Gastrocnemius medialis (tissue), 4 donors: ENCODE results near the gene CNOT4. TPM values are rescaled to one million over a fixed set of nuclear protein-coding genes. Genes with fewer than 3 reads are reported as not detected.

ENCODE experiments used
- ATAC-seq, 2 donors: fragments of 150-250 bp; one replicate each; pipeline ENCODE4 v1.9.1; 2016
- DNase-seq, 2 donors: peaks; one replicate each; pipeline ENCODE4 v3.0.0-alpha.2; 2019
- H3K27ac ChIP-seq, 4 donors: fragments of 200-600 bp; sonication (generic); 1 replicate in 1 of 4; 2 replicates in 3 of 4; pipeline ENCODE4 v1.5.1; 2016 to 2018; ENCODE audit warnings: mild to moderate bottlenecking in 2 of 4, moderate library complexity in 1 of 4
- H3K27me3 ChIP-seq, 3 donors: fragments of 200-600 bp; sonication (generic) in 2 of 3; 1 replicate in 1 of 3; 2 replicates in 2 of 3; pipeline versions ENCODE4 v1.5.1 to v1.6.0; 2016 to 2019; ENCODE audit warnings: mild to moderate bottlenecking in 1 of 3, moderate library complexity in 1 of 3
- H3K36me3 ChIP-seq, 2 donors: fragments of 200-600 bp; sonication (generic) in 1 of 2; one replicate each; pipeline ENCODE4 v1.5.1; 2017 to 2018
- H3K4me1 ChIP-seq, 2 donors: fragments of 200-600 bp; sonication (generic) in 1 of 2; one replicate each; pipeline ENCODE4 v1.5.1; 2016 to 2017; ENCODE audit warnings: mild to moderate bottlenecking in 2 of 2
- H3K4me3 ChIP-seq, 4 donors: fragments of 200-600 bp; sonication (generic) in 3 of 4; 1 replicate in 1 of 4; 2 replicates in 3 of 4; pipeline ENCODE4 v1.5.1; 2016 to 2019; ENCODE audit warnings: mild to moderate bottlenecking in 2 of 4
- H3K9me3 ChIP-seq, 3 donors: fragments of 200-600 bp; sonication (generic) in 2 of 3; 1 replicate in 1 of 3; 2 replicates in 2 of 3; pipeline ENCODE4 v1.5.1; 2016 to 2019
- POLR2A ChIP-seq, 2 donors: fragments of 450-650 bp; IDR thresholded peaks; one replicate each; pipeline ENCODE4 v1.6.1; 2017; ENCODE audit warnings: antibody characterized with exemption in 2 of 2, mild to moderate bottlenecking in 2 of 2, moderate library complexity in 2 of 2
- in situ Hi-C, 4 donors: fragments of 200-750 bp; cut with MboI; loops; one replicate each; pipeline versions ENCODE4 v1.15.0 to v1.8.0; 2017; ENCODE audit warnings: low sequenced_read_pairs in 4 of 4
- intact Hi-C: fragments of 100-400 bp; cut with DNase I; formaldehyde crosslinking; loops from one replicate; pipeline ENCODE4 v1.15.1; 2023; ENCODE audit warnings: low total_unique reads
- total RNA-seq, 4 donors: library from RNA; depleted of rRNA; stranded (reverse); fragments of >200 nt; gene quantifications; one replicate each; pipeline versions ENCODE4 v1.1.0 to v1.2.3, GENCODE V29; 2016
- TF ChIP-seq, protein P1 (sequence below), 5 experiments: fragments of 450-650 bp in 3 of 5; fragments of 200-600 bp in 2 of 5; sonication (generic) in 2 of 5; IDR thresholded peaks in 4 of 5; conservative IDR thresholded peaks in 1 of 5; 1 replicate in 4 of 5; 2 replicates in 1 of 5; pipeline ENCODE4 v1.5.1; 2016 to 2019; ENCODE audit warnings: antibody characterized with exemption in 5 of 5, mild to moderate bottlenecking in 3 of 5, moderate library complexity in 3 of 5

CNOT4 gene
- total RNA-seq, 4 donors from 2014 or later: 25.5 to 38.1 (median 30.7) TPM

DNA sequence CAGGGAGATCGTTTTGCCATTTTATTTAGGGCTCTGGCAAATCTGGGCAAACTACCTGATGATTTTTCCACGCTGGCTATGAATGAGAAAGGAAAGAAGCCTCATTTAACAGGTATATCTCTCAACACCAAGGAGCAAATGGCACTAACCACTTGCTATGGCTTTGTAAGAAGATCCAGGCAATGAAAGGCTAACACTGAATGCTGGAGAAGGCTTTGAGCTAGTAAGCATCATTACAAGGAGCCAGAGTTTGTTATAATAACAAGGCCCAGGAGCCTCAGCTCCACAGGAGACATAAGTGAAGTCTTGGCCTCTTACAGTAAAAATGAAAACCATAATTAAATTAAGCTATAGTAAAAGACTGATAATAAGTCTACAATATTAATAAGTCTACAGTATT lies 123.1 kb downstream of the CNOT4 start:
- Histone ChIP-seq H3K4me1 (peaks cover 27 to 29% of the 10 kb centered on the region in 2 donors), H3K36me3 (peaks cover 0 to 5% of the 10 kb centered on the region in 2 donors), H3K9me3 (no peaks in the 10 kb centered on the region), H3K27ac (no peak overlapping the region), H3K4me3 (no peak overlapping the region), H3K27me3 (no peaks in the 10 kb centered on the region)
- DNase-seq: no peak
- no peak for ATAC-seq
- TF ChIP-seq, protein P1, sequence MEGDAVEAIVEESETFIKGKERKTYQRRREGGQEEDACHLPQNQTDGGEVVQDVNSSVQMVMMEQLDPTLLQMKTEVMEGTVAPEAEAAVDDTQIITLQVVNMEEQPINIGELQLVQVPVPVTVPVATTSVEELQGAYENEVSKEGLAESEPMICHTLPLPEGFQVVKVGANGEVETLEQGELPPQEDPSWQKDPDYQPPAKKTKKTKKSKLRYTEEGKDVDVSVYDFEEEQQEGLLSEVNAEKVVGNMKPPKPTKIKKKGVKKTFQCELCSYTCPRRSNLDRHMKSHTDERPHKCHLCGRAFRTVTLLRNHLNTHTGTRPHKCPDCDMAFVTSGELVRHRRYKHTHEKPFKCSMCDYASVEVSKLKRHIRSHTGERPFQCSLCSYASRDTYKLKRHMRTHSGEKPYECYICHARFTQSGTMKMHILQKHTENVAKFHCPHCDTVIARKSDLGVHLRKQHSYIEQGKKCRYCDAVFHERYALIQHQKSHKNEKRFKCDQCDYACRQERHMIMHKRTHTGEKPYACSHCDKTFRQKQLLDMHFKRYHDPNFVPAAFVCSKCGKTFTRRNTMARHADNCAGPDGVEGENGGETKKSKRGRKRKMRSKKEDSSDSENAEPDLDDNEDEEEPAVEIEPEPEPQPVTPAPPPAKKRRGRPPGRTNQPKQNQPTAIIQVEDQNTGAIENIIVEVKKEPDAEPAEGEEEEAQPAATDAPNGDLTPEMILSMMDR (IDR thresholded peaks at IDR 0.05 in 4 of 5, conservative IDR thresholded peaks at IDR 0.05 in 1 of 5): no peak
- TF ChIP-seq POLR2A (IDR thresholded peaks at IDR 0.05): no peak
- in situ Hi-C loops: no loop called here
- intact Hi-C loops: no loop called here

DNA sequence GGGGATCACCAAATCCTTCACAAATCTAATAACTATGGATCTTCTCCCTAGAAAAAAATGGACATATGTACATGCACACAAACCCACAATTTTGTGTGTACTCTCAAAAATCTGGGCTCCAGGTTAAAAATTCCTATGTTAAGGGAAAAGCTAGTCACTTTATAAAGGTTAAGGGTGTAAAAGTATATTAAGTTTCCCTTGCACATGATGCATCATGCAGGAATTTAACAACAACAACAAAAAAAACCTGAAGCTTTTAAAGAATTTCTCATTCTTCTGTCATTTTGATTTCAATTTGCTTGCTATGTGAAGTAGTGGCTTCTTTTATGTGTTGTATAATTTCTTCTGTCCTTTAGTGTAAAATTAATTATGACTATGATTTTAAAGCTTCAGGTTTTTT lies 123.7 kb downstream of the CNOT4 start:
- no peak for TF ChIP-seq POLR2A (IDR thresholded peaks at IDR 0.05)
- TF ChIP-seq, protein P1 (IDR thresholded peaks at IDR 0.05 in 4 of 5, conservative IDR thresholded peaks at IDR 0.05 in 1 of 5): no peak
- no peaks in the 10 kb centered on the region for H3K27me3 ChIP-seq
- ATAC-seq: no peak
- peaks cover 0 to 5% of the 10 kb centered on the region in 2 donors for H3K36me3 ChIP-seq
- no peak for DNase-seq
- H3K27ac ChIP-seq: no peak overlapping the region
- H3K4me1 ChIP-seq: peaks cover 29 to 32% of the 10 kb centered on the region in 2 donors
- no peaks in the 10 kb centered on the region for H3K9me3 ChIP-seq
- in situ Hi-C loops (no loop called here), intact Hi-C loops (no loop called here)
- no peak overlapping the region for H3K4me3 ChIP-seq

DNA sequence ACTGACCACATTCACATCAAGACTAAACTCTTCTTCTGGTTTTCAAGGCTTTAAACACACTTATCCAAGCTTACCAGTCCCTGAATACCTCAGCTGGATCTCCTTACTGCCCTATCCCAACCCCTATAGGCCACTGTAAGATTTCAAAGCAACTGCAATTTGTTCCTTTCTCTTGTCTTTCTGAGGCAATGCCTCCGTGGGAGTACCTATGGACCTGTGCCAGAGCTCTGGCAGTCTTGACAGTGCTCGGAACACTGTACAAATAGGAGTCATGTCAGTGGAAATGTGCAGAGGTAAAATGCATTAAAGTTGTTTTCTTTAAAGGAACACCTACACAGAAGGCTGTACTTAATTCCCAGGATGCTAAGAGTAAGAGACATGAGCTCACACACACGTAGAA lies 124.7 kb downstream of the CNOT4 start:
- intact Hi-C loops: no loop called here
- ATAC-seq: no peak

DNA sequence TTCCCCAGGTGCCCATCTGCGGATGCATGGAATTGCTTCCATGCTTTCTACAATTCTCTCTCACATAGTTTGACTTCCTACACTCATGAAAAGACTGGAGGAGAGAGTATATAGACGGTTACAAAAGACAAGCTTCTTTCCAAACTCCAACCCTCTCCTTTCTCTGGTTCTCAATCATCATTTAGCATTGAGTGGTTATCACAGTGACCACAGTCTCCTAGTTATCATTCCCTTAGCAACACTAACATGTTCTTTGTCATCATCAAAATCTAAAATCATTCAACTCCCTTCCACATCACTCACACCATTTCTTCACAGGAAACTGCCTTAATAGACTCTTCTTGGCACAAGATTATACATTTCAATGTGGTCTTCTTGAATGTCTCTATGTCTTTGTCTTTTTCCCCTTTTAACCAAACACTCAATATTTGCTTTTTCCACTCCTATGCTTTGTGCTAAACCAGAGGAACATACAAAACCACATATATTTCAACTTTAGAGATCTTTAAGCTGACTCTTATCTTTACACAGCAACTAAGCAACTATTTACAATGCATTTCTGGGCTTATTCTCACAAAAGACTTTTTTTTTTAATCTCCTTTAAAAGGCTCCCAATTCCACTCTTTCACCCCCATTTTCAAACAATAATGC lies 126.3 kb downstream of the CNOT4 start:
- ATAC-seq (no peak), DNase-seq (no peak)
- no peak for TF ChIP-seq POLR2A (IDR thresholded peaks at IDR 0.05)
- TF ChIP-seq, protein P1 (IDR thresholded peaks at IDR 0.05 in 4 of 5, conservative IDR thresholded peaks at IDR 0.05 in 1 of 5): no peak
- peaks cover 19 to 27% of the 10 kb centered on the region in 2 donors for H3K4me1 ChIP-seq
- intact Hi-C loops (no loop called here), in situ Hi-C loops (no loop called here)
- peaks cover 0 to 5% of the 10 kb centered on the region in 2 donors for H3K36me3 ChIP-seq
- H3K27ac ChIP-seq: no peak overlapping the region
- H3K9me3 ChIP-seq: no peaks in the 10 kb centered on the region
- H3K27me3 ChIP-seq: no peaks in the 10 kb centered on the region
- no peak overlapping the region for H3K4me3 ChIP-seq

More for the DNA sequence above, 124.7 kb downstream of the CNOT4 start:
- Histone ChIP-seq H3K27me3 (no peaks in the 10 kb centered on the region), H3K4me3 (no peak overlapping the region), H3K9me3 (no peaks in the 10 kb centered on the region), H3K36me3 (peaks cover 0 to 5% of the 10 kb centered on the region in 2 donors), H3K4me1 (peaks cover 28 to 29% of the 10 kb centered on the region in 2 donors), H3K27ac (no peak overlapping the region)
- TF ChIP-seq, protein P1 (IDR thresholded peaks at IDR 0.05 in 4 of 5, conservative IDR thresholded peaks at IDR 0.05 in 1 of 5): no peak
- TF ChIP-seq POLR2A (IDR thresholded peaks at IDR 0.05): no peak
- no peak for DNase-seq
- in situ Hi-C loops: no loop called here
